Small intestine (tissue), 4 donors: ENCODE data around the gene PTPN9. TPM values are rescaled to one million over a fixed set of nuclear protein-coding genes. Genes with fewer than 3 reads are reported as not detected.

Source experiments
- polyA plus RNA-seq, 4 donors: library from polyadenylated mRNA; stranded (reverse) in 3 of 4; unstranded in 1 of 4; fragments of 200-250 nt in 3 of 4; fragments of 120-200 nt in 1 of 4; gene quantifications; one replicate each; pipeline versions ENCODE4 v1.2.1 to v1.2.3, GENCODE V29; 2013
- donor health status: healthy with polysubstance abuse.
- donor health status: Bipolar disorder and iron deficiency.
- donor health status: healthy.

PTPN9 gene
- polyA plus RNA-seq, 4 donors: 19.7 to 40.2 (median 20.6) TPM

Other genes with a start within 250 kb of the PTPN9 start
- gene COMMD4, start 243.3 kb downstream of the PTPN9 start, polyA plus RNA-seq: 100 to 1,000 TPM in 3 of 4 donors, 10 to 100 TPM in 1; 88.1 to 177 (median 114) TPM
- 10 to 100 TPM; 18.8 to 63.1 (median 41.7) TPM for gene NEIL1, start 232.3 kb downstream of the PTPN9 start, polyA plus RNA-seq
- 100 to 1,000 TPM; 109 to 379 (median 172) TPM for gene MAN2C1, start 210.7 kb downstream of the PTPN9 start, polyA plus RNA-seq
- 10 to 100 TPM in 2 of 4 donors, 1 to 10 TPM in 2; 7.6 to 36.0 (median 11.9) TPM for gene SIN3A, start 127.6 kb downstream of the PTPN9 start, polyA plus RNA-seq
- 10 to 100 TPM; 19.5 to 24.6 (median 21.2) TPM for gene SNUPN, start 46.4 kb upstream of the PTPN9 start, polyA plus RNA-seq
- 100 to 1,000 TPM in 1 of 4 donors, 10 to 100 TPM in 3; 76.2 to 139 (median 93.2) TPM for gene IMP3, start 60.9 kb upstream of the PTPN9 start, polyA plus RNA-seq
- gene SNX33, start 68.6 kb upstream of the PTPN9 start, polyA plus RNA-seq: 10 to 100 TPM; 11.0 to 19.8 (median 15.2) TPM
- gene CSPG4, start 133.5 kb upstream of the PTPN9 start, polyA plus RNA-seq: 1 to 10 TPM in 2 of 4 donors, under 1 TPM in 2; 0.22 to 7.2 (median 2.5) TPM